HL-60 (cell line): ENCODE measurements around the gene KBTBD3.

Source experiments
- DNase-seq, 2 experiments: peaks; one replicate each; pipeline ENCODE4 v3.0.0-alpha.2; 2010 to 2020; ENCODE audit warnings: low read depth in 1 of 2, low spot score in 1 of 2
- H3K27ac ChIP-seq: fragments of 250-450 bp; sonication (Bioruptor Pico); replicated peaks from 2 replicates; pipeline ENCODE4 v1.5.1; 2020; ENCODE audit warnings: mild to moderate bottlenecking, moderate library complexity
- H3K27me3 ChIP-seq: fragments of 250-450 bp; sonication (Bioruptor Pico); 2 replicates; pipeline ENCODE4 v1.5.1; 2021; ENCODE audit warnings: mild to moderate bottlenecking, moderate library complexity; ENCODE audit not compliant: insufficient read depth, poor library complexity, severe bottlenecking
- H3K4me3 ChIP-seq: replicated peaks from 2 replicates; pipeline ENCODE4 v1.5.1; 2011; ENCODE audit warnings: mild to moderate bottlenecking, control low read depth, low read length; ENCODE audit not compliant: insufficient read depth
- GABPA ChIP-seq: IDR thresholded peaks from 2 replicates; pipeline ENCODE4 v1.6.1; 2012; ENCODE audit warnings: low read depth
- POLR2AphosphoS5 ChIP-seq: IDR thresholded peaks from 2 replicates; pipeline ENCODE4 v1.6.1; 2012; ENCODE audit warnings: low read depth
- SPI1 ChIP-seq: IDR thresholded peaks from 2 replicates; pipeline ENCODE4 v1.6.1; 2012; ENCODE audit warnings: low read depth, mild to moderate bottlenecking, borderline replicate concordance
- TF ChIP-seq, protein P1 (sequence below): IDR thresholded peaks from 2 replicates; pipeline ENCODE4 v1.6.1; 2012; ENCODE audit warnings: low read depth; ENCODE audit not compliant: insufficient replicate concordance
- TF ChIP-seq, protein P2 (sequence below): IDR thresholded peaks from one replicate; pipeline ENCODE4 v1.5.1; 2011; ENCODE audit warnings: low read length, control low read depth, inconsistent platforms; ENCODE audit not compliant: insufficient read depth

KBTBD3 gene

DNA sequence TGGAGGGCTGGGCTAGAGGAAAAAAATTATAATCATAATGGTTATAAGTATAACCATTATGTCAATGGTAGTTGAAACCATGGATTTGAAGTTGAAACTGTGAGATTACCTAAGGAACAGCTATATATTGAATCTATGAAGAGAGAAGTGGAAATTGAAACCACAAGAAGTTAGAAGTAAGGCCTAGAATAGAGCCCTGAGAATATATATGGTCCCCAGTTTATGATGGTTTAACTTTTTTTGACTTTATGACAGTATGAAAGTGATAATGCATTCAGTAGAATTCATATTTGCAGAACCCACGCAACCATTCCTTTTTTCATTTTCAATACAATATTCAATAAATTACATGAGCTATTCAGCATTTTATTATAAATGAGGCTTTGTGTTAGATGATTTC lies 15.3 kb upstream of the KBTBD3 start:
- Histone ChIP-seq H3K27me3 (no peaks in the 10 kb centered on the region), H3K27ac (no peak overlapping the region), H3K4me3 (no peak overlapping the region)
- TF ChIP-seq POLR2AphosphoS5 (no peak), SPI1 (no peak), GABPA (no peak)
- TF ChIP-seq, protein P1, sequence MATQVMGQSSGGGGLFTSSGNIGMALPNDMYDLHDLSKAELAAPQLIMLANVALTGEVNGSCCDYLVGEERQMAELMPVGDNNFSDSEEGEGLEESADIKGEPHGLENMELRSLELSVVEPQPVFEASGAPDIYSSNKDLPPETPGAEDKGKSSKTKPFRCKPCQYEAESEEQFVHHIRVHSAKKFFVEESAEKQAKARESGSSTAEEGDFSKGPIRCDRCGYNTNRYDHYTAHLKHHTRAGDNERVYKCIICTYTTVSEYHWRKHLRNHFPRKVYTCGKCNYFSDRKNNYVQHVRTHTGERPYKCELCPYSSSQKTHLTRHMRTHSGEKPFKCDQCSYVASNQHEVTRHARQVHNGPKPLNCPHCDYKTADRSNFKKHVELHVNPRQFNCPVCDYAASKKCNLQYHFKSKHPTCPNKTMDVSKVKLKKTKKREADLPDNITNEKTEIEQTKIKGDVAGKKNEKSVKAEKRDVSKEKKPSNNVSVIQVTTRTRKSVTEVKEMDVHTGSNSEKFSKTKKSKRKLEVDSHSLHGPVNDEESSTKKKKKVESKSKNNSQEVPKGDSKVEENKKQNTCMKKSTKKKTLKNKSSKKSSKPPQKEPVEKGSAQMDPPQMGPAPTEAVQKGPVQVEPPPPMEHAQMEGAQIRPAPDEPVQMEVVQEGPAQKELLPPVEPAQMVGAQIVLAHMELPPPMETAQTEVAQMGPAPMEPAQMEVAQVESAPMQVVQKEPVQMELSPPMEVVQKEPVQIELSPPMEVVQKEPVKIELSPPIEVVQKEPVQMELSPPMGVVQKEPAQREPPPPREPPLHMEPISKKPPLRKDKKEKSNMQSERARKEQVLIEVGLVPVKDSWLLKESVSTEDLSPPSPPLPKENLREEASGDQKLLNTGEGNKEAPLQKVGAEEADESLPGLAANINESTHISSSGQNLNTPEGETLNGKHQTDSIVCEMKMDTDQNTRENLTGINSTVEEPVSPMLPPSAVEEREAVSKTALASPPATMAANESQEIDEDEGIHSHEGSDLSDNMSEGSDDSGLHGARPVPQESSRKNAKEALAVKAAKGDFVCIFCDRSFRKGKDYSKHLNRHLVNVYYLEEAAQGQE: no peak
- TF ChIP-seq, protein P2, sequence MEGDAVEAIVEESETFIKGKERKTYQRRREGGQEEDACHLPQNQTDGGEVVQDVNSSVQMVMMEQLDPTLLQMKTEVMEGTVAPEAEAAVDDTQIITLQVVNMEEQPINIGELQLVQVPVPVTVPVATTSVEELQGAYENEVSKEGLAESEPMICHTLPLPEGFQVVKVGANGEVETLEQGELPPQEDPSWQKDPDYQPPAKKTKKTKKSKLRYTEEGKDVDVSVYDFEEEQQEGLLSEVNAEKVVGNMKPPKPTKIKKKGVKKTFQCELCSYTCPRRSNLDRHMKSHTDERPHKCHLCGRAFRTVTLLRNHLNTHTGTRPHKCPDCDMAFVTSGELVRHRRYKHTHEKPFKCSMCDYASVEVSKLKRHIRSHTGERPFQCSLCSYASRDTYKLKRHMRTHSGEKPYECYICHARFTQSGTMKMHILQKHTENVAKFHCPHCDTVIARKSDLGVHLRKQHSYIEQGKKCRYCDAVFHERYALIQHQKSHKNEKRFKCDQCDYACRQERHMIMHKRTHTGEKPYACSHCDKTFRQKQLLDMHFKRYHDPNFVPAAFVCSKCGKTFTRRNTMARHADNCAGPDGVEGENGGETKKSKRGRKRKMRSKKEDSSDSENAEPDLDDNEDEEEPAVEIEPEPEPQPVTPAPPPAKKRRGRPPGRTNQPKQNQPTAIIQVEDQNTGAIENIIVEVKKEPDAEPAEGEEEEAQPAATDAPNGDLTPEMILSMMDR: no peak
- DNase-seq: no peak

DNA sequence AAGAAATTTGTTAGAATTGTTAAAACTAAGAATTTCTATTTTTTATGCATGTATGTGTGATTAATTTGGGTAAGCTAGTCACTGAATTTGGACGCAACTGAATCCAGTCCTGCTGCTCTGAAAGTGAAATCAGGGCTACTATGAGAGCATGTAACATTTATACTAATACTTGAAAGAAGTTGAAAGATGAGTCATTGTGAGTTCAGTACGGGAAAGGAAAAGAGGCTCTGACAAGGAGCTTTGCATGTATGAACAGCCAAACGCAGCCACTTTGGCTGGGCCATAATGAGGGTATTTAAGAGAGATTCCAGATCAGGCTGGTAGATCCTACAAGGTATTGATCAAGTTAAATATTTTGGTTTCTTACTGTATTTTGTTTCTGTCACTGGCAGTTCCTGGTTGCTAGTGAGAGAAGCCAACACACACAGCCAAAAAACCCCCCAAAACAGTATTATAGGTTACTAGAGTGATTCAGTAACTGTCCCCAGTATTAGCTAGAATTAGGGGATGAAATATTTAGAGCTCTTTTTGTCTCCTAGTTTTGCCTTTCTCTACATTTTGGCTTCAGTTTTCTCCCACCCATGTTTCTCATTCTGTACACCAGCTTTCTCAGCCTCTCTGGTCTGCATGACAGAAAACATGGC lies 14.5 kb upstream of the KBTBD3 start:
- TF ChIP-seq GABPA (no peak), SPI1 (no peak), POLR2AphosphoS5 (no peak)
- TF ChIP-seq, protein P2: no peak
- no peaks in the 10 kb centered on the region for H3K27me3 ChIP-seq
- no peak overlapping the region for H3K4me3 ChIP-seq
- no peak for DNase-seq
- H3K27ac ChIP-seq: no peak overlapping the region

DNA sequence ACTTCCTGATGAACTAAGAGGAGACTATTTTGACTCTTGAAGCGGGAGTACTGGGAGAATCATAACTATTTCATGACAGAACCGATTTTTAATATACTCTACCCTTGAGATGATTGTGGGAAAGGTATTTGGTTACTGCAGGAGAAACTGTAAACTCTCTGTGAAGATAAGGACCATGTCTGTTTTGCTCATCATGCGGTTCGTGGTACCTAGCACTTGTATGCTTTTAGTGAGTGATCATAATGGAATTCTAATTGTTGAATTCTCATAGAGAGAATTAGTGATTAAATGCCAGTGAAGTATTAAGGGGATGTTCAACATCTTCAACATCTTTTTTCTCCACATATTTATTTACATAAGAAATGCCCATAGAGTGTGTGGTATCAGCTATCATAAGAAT lies 11.7 kb upstream of the KBTBD3 start:
- DNase-seq: no peak
- no peak overlapping the region for H3K4me3 ChIP-seq
- no peak overlapping the region for H3K27ac ChIP-seq
- TF ChIP-seq SPI1: no peak
- TF ChIP-seq, protein P1: no peak
- no peak for TF ChIP-seq POLR2AphosphoS5
- TF ChIP-seq, protein P2: no peak
- no peak for TF ChIP-seq GABPA
- H3K27me3 ChIP-seq: no peaks in the 10 kb centered on the region

DNA sequence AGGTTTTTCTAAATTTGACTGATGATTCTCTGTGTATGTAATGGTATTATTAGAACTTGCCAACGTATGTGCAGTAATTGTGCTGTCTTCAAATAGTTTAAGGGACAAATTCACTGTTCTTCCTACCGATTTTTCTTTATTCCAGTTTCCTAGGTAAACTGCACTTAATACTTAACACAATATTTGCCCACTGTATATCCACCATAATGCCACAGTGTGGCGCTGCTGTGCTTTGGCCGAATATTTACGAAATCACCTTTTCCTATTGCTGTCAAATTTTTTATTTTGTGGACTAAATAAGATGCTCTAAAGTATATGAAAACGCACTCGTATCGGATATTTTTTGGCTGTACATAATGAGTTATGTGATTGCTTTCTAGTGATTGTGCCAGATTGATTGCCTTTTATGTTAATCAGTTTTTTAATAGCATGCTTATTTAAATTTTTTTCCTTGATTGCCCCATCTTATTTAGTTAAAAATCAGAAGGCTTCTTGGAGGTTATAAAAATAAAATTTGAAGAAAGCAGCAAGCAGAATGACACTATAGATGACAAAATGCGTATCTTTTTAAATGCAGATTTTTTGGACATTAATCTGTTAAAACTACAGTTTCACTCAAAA lies 10.8 kb upstream of the KBTBD3 start:
- TF ChIP-seq SPI1: no peak
- TF ChIP-seq, protein P2: peak; percentile 80
- DNase-seq: peak in 1 of 2 experiments; percentile 41
- Histone ChIP-seq H3K27me3 (no peaks in the 10 kb centered on the region), H3K4me3 (no peak overlapping the region), H3K27ac (no peak overlapping the region)
